H9 (cell line): ENCODE results near the gene F10. TPM values are rescaled to one million over a fixed set of nuclear protein-coding genes. Genes with fewer than 3 reads are reported as not detected.

ENCODE experiments used
- DNase-seq: peaks from one replicate; pipeline ENCODE4 v3.0.0-alpha.2; 2017
- H2AFZ ChIP-seq: one replicate; pipeline ENCODE4 v1.6.1; 2013; ENCODE audit warnings: mild to moderate bottlenecking, low read length, control low read depth, moderate library complexity
- H2AK5ac ChIP-seq: 2 replicates; pipeline ENCODE4 v1.6.1; 2013; ENCODE audit warnings: low read length, control low read depth, mixed read lengths; ENCODE audit not compliant: insufficient read length
- H2BK120ac ChIP-seq: one replicate; pipeline ENCODE4 v1.6.1; 2013; ENCODE audit warnings: low read depth, mild to moderate bottlenecking, low read length, control low read depth, inconsistent platforms; ENCODE audit not compliant: poor library complexity, severe bottlenecking
- H2BK12ac ChIP-seq: 2 replicates; pipeline ENCODE4 v1.6.1; 2013; ENCODE audit warnings: low read length, control low read depth, mixed read lengths, low read depth; ENCODE audit not compliant: insufficient read length
- H2BK15ac ChIP-seq: 2 replicates; pipeline ENCODE4 v1.6.1; 2013; ENCODE audit warnings: low read depth, low read length, control low read depth
- H2BK20ac ChIP-seq: one replicate; pipeline ENCODE4 v1.6.1; 2013; ENCODE audit warnings: low read depth, mild to moderate bottlenecking, low read length, control low read depth, inconsistent platforms; ENCODE audit not compliant: poor library complexity, severe bottlenecking
- H2BK5ac ChIP-seq: 2 replicates; pipeline ENCODE4 v1.6.1; 2013; ENCODE audit warnings: low read length, control low read depth, mixed read lengths; ENCODE audit not compliant: insufficient read length
- H3K14ac ChIP-seq: 2 replicates; pipeline ENCODE4 v1.6.1; 2013; ENCODE audit warnings: low read length, control low read depth; ENCODE audit not compliant: insufficient read depth
- H3K18ac ChIP-seq: 2 replicates; pipeline ENCODE4 v1.6.1; 2013; ENCODE audit warnings: low read depth, mild to moderate bottlenecking, mixed read lengths, low read length, control low read depth; ENCODE audit not compliant: insufficient read length
- H3K23ac ChIP-seq: 2 replicates; pipeline ENCODE4 v1.6.1; 2013; ENCODE audit warnings: low read length, control low read depth, mixed read lengths, low read depth; ENCODE audit not compliant: insufficient read length
- H3K23me2 ChIP-seq: 2 replicates; pipeline ENCODE4 v1.6.1; 2013; ENCODE audit warnings: low read depth, mild to moderate bottlenecking, mixed read lengths, low read length, control low read depth; ENCODE audit not compliant: insufficient read length, poor library complexity, severe bottlenecking
- H3K27ac ChIP-seq: 2 replicates; pipeline ENCODE4 v1.5.1; 2013; ENCODE audit warnings: low read length, control low read depth, mixed read lengths, low read depth; ENCODE audit not compliant: insufficient read length
- H3K27me3 ChIP-seq: 2 replicates; pipeline ENCODE4 v1.6.1; 2013; ENCODE audit warnings: low read length, control low read depth, inconsistent platforms; ENCODE audit not compliant: insufficient read depth
- H3K4ac ChIP-seq: 2 replicates; pipeline ENCODE4 v1.6.1; 2013; ENCODE audit warnings: low read depth, mild to moderate bottlenecking, control low read depth, inconsistent platforms, low read length, moderate library complexity
- H3K4me1 ChIP-seq: 2 replicates; pipeline ENCODE4 v1.6.1; 2013; ENCODE audit warnings: low read length, control low read depth, inconsistent platforms; ENCODE audit not compliant: insufficient read depth
- H3K4me2 ChIP-seq: 2 replicates; pipeline ENCODE4 v1.6.1; 2013; ENCODE audit warnings: low read length, control low read depth, mixed read lengths; ENCODE audit not compliant: insufficient read length, insufficient read depth
- H3K56ac ChIP-seq: 2 replicates; pipeline ENCODE4 v1.6.1; 2013; ENCODE audit warnings: low read depth, mild to moderate bottlenecking, mixed read lengths, low read length, control low read depth; ENCODE audit not compliant: insufficient read length
- H3K79me1 ChIP-seq: 2 replicates; pipeline ENCODE4 v1.6.1; 2013; ENCODE audit warnings: low read depth, mild to moderate bottlenecking, moderate library complexity, low read length, control low read depth, inconsistent platforms; ENCODE audit not compliant: insufficient read depth, poor library complexity, severe bottlenecking
- H3K79me2 ChIP-seq: 2 replicates; pipeline ENCODE4 v1.6.1; 2013; ENCODE audit warnings: low read length, control low read depth, inconsistent platforms; ENCODE audit not compliant: insufficient read depth
- H3K9ac ChIP-seq: 2 replicates; pipeline ENCODE4 v1.6.1; 2013; ENCODE audit warnings: low read length, control low read depth, mixed read lengths; ENCODE audit not compliant: insufficient read length; ENCODE audit errors: extremely low read depth
- H3K9me3 ChIP-seq: one replicate; pipeline ENCODE4 v1.6.1; 2013; ENCODE audit warnings: low read depth, low read length, inconsistent platforms; ENCODE audit not compliant: control insufficient read depth
- H3T11ph ChIP-seq: one replicate; pipeline ENCODE4 v1.6.1; 2013; ENCODE audit warnings: mild to moderate bottlenecking, low read length, control low read depth, inconsistent platforms
- H4K20me1 ChIP-seq: one replicate; pipeline ENCODE4 v1.6.1; 2013; ENCODE audit not compliant: control insufficient read depth, insufficient read length, insufficient read depth
- H4K5ac ChIP-seq: 2 replicates; pipeline ENCODE4 v1.6.1; 2013; ENCODE audit warnings: low read depth, mild to moderate bottlenecking, mixed read lengths, low read length, control low read depth; ENCODE audit not compliant: insufficient read length
- H4K8ac ChIP-seq: replicated peaks from 2 replicates; pipeline ENCODE4 v1.6.1; 2013; ENCODE audit warnings: low read length, control low read depth, mixed read lengths, low read depth; ENCODE audit not compliant: insufficient read length
- H4K91ac ChIP-seq: 2 replicates; pipeline ENCODE4 v1.6.1; 2013; ENCODE audit warnings: low read depth, mild to moderate bottlenecking, moderate library complexity, mixed read lengths, low read length, control low read depth; ENCODE audit not compliant: insufficient read length
- H3K27ac Mint-ChIP-seq, 3 experiments: 2 replicates in 2 of 3; 3 replicates in 1 of 3; pipeline ENCODE4 v1.8.0; 2020 to 2021; ENCODE audit warnings: mixed read lengths in 3 of 3, mild to moderate bottlenecking in 1 of 3, moderate library complexity in 1 of 3
- H3K27me3 Mint-ChIP-seq: 2 replicates; pipeline ENCODE4 v1.8.0; 2021; ENCODE audit warnings: low read depth, mild to moderate bottlenecking, moderate library complexity, mixed read lengths
- H3K36me3 Mint-ChIP-seq, 3 experiments: 2 replicates in 2 of 3; 3 replicates in 1 of 3; pipeline ENCODE4 v1.8.0; 2020 to 2021; ENCODE audit warnings: low read depth in 3 of 3, mixed read lengths in 3 of 3; ENCODE audit not compliant: insufficient read depth in 1 of 3
- H3K4me1 Mint-ChIP-seq, 2 experiments: 2 replicates each; pipeline ENCODE4 v1.8.0; 2020; ENCODE audit warnings: mixed read lengths in 2 of 2
- H3K4me3 Mint-ChIP-seq, 2 experiments: 2 replicates in 1 of 2; 3 replicates in 1 of 2; pipeline ENCODE4 v1.8.0; 2020 to 2021; ENCODE audit warnings: mild to moderate bottlenecking in 2 of 2, mixed read lengths in 2 of 2, moderate library complexity in 1 of 2
- H3K9me3 Mint-ChIP-seq, 2 experiments: 2 replicates in 1 of 2; 3 replicates in 1 of 2; pipeline ENCODE4 v1.8.0; 2020; ENCODE audit warnings: mild to moderate bottlenecking in 2 of 2, mixed read lengths in 2 of 2, moderate library complexity in 1 of 2
- WGBS: extraction: QIAGEN DNeasy Blood & Tissue Kit; methylation state at CpG from one replicate; pipeline ENCODE4 v1.1.7; 2013; ENCODE audit warnings: missing lambda C conversion rate, low lambda C conversion rate, mixed read lengths; ENCODE audit not compliant: insufficient read length; ENCODE audit errors: extremely low coverage; 5-methylcytosine and 5-hydroxymethylcytosine counted together
- total RNA-seq: library from RNA; stranded (reverse); gene quantifications from 2 replicates; pipeline ENCODE4 v1.2.1, GENCODE V29; 2021
- TF ChIP-seq, protein P1 (sequence below): fragments of 200-600 bp; sonication (generic); conservative IDR thresholded peaks from 3 replicates; pipeline ENCODE4 v1.8.0; 2021; ENCODE audit warnings: antibody characterized with exemption, mild to moderate bottlenecking

Gene F10
- total RNA-seq, 1 experiment from 2014 or later, result 1.7 TPM

DNA sequence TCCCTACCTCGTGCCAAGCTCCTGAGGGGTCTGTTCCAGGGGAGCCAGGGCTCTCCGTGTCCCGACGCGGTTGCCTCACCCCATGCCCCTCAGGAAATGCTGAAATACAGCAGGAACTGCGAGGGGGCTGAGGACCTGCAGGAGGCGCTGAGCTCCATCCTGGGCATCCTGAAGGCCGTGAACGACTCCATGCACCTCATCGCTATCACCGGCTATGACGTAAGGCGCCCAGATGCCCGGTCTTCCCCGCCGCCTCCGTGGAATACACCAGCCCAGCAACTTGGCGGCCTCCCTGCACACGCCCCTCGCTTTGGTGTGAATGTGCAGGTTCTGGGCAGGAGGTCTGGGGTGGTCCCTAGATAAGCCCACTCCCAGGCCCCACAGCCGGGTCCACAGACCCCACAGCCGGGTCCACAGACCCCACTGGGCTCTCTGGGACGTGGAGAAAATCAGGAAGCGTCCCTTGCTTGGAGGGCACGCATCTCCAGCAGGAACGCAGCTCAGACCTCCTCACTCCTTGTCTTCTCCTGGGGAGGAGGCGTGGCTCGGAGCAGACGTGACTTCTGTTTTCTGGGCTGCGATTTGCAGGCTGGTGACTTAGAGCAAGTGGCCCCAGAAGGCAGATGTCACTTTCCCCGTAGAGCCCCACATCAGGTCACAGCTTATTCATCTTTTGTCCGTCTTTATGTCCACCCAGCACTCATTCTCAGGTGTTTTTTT lies 36.4 kb upstream of the F10 start:
- Histone ChIP-seq H3T11ph (no peak overlapping the region), H3K79me1 (no peaks in the 10 kb centered on the region), H2AK5ac (no peak overlapping the region), H3K56ac (no peak overlapping the region), H3K79me2 (no peaks in the 10 kb centered on the region), H3K9me3 (no peaks in the 10 kb centered on the region), H2BK5ac (no peak overlapping the region), H2AFZ (no peak overlapping the region), H3K23me2 (no peaks in the 10 kb centered on the region), H3K27me3 (no peaks in the 10 kb centered on the region), H3K14ac (no peak overlapping the region; the same call in 1 of the 2 replicates), H3K27ac (no peak overlapping the region), H4K8ac (no peak overlapping the region), H2BK120ac (no peak overlapping the region), H2BK15ac (no peak overlapping the region), H3K9ac (no peak overlapping the region), H3K18ac (no peak overlapping the region), H4K20me1 (peaks cover under 1% of the 10 kb centered on the region), H2BK20ac (no peak overlapping the region), H2BK12ac (no peak overlapping the region), H3K4me1 (no peaks in the 10 kb centered on the region; the same call in 1 of the 2 replicates), H3K4ac (no peak overlapping the region), H3K23ac (no peak overlapping the region), H3K4me2 (no peak overlapping the region), H4K91ac (no peak overlapping the region), H4K5ac (no peak overlapping the region)
- Mint-ChIP-seq H3K4me3 (no peak overlapping the region), H3K27me3 (peaks cover 1% of the 10 kb centered on the region; the same call in 1 of the 2 replicates), H3K36me3 (peaks cover 0 to 9% (median 6%) of the 10 kb centered on the region in 3 experiments; a peak in 4 of 7 replicates), H3K27ac (no peak overlapping the region), H3K4me1 (peaks cover 12 to 17% of the 10 kb centered on the region in 2 experiments), H3K9me3 (no peaks in the 10 kb centered on the region)
- TF ChIP-seq, protein P1, sequence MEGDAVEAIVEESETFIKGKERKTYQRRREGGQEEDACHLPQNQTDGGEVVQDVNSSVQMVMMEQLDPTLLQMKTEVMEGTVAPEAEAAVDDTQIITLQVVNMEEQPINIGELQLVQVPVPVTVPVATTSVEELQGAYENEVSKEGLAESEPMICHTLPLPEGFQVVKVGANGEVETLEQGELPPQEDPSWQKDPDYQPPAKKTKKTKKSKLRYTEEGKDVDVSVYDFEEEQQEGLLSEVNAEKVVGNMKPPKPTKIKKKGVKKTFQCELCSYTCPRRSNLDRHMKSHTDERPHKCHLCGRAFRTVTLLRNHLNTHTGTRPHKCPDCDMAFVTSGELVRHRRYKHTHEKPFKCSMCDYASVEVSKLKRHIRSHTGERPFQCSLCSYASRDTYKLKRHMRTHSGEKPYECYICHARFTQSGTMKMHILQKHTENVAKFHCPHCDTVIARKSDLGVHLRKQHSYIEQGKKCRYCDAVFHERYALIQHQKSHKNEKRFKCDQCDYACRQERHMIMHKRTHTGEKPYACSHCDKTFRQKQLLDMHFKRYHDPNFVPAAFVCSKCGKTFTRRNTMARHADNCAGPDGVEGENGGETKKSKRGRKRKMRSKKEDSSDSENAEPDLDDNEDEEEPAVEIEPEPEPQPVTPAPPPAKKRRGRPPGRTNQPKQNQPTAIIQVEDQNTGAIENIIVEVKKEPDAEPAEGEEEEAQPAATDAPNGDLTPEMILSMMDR, result peak; percentile 65
- WGBS, result no CpG with 5 or more reads among the region's 32 CpGs
- DNase-seq, result peak; percentile 68
